ENCODE results near the gene MAPRE3.

DNA sequence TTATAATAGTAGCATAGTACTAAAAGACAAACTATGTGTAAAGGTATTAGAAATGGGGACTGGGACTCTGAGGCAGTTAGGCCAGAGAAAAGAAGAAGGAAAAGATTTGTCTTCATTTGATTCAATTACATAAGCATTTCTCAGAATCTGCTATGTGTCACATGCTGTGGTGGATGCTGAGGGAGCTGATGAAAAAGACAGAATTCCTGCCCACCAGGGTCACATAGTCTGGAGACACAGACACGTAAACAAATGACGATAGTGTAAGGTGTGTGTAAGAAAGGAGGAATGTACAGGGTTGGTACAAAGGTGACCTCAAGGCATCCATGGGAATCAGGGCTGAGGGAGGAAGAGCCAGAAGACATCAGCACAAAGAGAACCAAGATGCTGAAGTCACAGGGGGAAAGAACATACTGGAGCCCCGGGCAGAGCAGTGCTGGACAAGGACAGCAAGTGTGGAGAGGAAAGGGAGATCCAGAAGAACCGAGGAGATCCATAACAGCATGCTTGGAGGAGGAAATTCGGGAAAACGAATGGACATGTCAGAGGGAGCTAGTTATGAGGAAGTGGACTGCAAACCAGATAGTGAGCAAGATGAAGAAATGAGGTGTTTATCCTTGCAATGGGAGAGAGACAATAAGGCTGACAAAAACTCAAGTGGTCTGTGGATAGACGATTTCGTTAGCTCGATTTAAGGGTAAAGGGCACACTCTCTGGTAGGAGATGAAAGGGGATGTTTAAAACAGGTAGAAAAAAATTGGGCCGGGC, 1.2 kb upstream of the MAPRE3 start:
- no peak for TF ChIP-seq EP300 (IDR thresholded peaks at IDR 0.05)
- no peak for TF ChIP-seq POLR2A (IDR thresholded peaks at IDR 0.05; ENCODE audit: low read depth)
- no peak for TF ChIP-seq POLR2AphosphoS5 (IDR thresholded peaks at IDR 0.05)
- TF ChIP-seq, protein P1, sequence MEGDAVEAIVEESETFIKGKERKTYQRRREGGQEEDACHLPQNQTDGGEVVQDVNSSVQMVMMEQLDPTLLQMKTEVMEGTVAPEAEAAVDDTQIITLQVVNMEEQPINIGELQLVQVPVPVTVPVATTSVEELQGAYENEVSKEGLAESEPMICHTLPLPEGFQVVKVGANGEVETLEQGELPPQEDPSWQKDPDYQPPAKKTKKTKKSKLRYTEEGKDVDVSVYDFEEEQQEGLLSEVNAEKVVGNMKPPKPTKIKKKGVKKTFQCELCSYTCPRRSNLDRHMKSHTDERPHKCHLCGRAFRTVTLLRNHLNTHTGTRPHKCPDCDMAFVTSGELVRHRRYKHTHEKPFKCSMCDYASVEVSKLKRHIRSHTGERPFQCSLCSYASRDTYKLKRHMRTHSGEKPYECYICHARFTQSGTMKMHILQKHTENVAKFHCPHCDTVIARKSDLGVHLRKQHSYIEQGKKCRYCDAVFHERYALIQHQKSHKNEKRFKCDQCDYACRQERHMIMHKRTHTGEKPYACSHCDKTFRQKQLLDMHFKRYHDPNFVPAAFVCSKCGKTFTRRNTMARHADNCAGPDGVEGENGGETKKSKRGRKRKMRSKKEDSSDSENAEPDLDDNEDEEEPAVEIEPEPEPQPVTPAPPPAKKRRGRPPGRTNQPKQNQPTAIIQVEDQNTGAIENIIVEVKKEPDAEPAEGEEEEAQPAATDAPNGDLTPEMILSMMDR (IDR thresholded peaks at IDR 0.05) = no peak
